Esophagus muscularis mucosa (tissue), 4 donors: ENCODE measurements around the gene LMAN1.

Experiments used
- EP300 ChIP-seq: sonication (generic); formaldehyde crosslinking; IDR thresholded peaks from one replicate; pipeline ENCODE4 v1.6.1; 2017; ENCODE audit warnings: antibody characterized with exemption
- POLR2A ChIP-seq: fragments of 450-650 bp; IDR thresholded peaks from one replicate; pipeline ENCODE4 v1.6.1; 2017; ENCODE audit warnings: antibody characterized with exemption, moderate library complexity, mild to moderate bottlenecking, low read depth
- POLR2AphosphoS5 ChIP-seq, 2 donors: sonication (generic); formaldehyde crosslinking; IDR thresholded peaks; one replicate each; pipeline ENCODE4 v1.6.1; 2017; ENCODE audit warnings: antibody characterized with exemption in 2 of 2
- TF ChIP-seq, protein P1 (sequence below), 3 experiments: fragments of 200-600 bp in 2 of 3; fragments of 450-650 bp in 1 of 3; sonication (generic) in 2 of 3; IDR thresholded peaks; one replicate each; pipeline ENCODE4 v1.5.1; 2017 to 2019; ENCODE audit warnings: antibody characterized with exemption in 3 of 3, mild to moderate bottlenecking in 2 of 3, moderate library complexity in 1 of 3

DNA sequence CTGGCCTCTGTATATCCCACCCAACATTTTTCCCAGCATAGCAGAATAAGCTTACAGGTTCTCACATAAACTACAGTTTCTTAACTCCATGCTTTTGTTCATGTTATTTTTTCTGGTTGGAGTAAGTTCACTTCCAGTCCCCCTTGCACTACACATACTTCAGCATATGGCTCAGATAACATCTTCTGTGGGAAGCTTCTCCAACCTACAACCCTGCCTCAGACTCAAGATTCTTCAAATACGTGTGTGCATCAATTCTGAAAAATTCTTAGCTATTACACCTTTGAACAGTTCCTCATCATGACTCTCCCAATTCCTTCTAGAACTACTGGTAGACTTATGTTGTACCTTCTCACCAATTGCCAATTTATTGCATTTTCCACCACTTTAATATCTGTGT, 33.1 kb downstream of the LMAN1 start:
- TF ChIP-seq, protein P1, sequence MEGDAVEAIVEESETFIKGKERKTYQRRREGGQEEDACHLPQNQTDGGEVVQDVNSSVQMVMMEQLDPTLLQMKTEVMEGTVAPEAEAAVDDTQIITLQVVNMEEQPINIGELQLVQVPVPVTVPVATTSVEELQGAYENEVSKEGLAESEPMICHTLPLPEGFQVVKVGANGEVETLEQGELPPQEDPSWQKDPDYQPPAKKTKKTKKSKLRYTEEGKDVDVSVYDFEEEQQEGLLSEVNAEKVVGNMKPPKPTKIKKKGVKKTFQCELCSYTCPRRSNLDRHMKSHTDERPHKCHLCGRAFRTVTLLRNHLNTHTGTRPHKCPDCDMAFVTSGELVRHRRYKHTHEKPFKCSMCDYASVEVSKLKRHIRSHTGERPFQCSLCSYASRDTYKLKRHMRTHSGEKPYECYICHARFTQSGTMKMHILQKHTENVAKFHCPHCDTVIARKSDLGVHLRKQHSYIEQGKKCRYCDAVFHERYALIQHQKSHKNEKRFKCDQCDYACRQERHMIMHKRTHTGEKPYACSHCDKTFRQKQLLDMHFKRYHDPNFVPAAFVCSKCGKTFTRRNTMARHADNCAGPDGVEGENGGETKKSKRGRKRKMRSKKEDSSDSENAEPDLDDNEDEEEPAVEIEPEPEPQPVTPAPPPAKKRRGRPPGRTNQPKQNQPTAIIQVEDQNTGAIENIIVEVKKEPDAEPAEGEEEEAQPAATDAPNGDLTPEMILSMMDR (IDR thresholded peaks at IDR 0.05) = no peak
- no peak for TF ChIP-seq POLR2AphosphoS5 (IDR thresholded peaks at IDR 0.05)
- no peak for TF ChIP-seq EP300
- no peak for TF ChIP-seq POLR2A
